ENCODE results near the gene LRMDA.

LRMDA gene

GRCh38 chr10:76125900-76126299 lies 694.5 kb downstream of the LRMDA start:
- H3K9me3 ChIP-seq (ENCODE audit: control insufficient read depth, low read depth, low read length), result no peaks in the 10 kb centered on the region
- H3K27ac ChIP-seq (ENCODE audit: low read length), result no peak overlapping the region
- H3K9ac ChIP-seq (ENCODE audit: low read length), result no peak overlapping the region
- H3K27me3 ChIP-seq (ENCODE audit: control insufficient read depth, insufficient read depth, low read length), result no peaks in the 10 kb centered on the region
- H3K36me3 ChIP-seq (ENCODE audit: control insufficient read depth, low read depth, low read length), result no peaks in the 10 kb centered on the region
- peaks cover 12% of the 10 kb centered on the region for H3K4me1 ChIP-seq (ENCODE audit: control insufficient read depth, low read depth, low read length)
- H3K4me3 ChIP-seq (ENCODE audit: low read length), result no peak overlapping the region

DNA sequence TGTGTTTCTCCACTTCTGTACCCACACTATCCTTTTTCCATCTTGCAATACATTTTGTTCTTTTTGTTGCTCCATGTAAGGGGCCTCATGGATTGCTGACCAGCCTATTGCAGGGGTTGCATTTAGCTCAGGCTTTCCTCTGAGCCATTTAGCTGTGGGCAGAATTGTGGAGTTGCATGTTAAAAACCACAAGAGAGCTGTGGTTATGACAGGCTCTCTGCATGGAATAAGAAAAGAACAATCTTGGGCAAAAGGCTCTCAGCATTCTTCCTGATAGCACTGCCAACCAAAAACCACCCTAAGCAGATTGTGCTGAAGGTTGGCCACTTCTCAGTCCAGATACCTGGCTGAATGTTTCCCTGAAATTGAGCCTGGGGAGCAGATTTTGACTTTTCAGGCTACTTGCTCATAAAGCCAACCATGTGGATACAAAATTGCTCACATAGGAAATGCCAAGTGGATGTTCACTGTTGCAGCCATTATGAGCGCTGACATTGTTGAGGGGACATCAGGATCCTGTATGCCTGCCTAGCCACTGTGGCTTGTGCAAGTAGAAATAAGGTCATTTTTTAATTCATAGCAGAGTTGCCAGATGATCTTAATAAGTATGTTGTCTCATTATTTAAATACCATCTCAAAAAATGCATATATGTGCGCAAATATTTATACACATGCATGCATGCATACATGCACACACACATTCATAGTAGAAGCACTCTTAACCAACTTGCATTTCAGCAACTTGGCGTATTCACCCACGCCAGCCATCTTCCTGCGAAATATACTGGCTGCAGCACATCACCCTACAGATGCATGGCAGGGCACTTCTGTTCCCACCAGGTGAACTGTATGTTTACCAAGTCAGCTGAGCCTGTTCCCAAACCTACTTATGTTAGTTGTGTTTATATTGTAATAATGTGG lies 695.4 kb downstream of the LRMDA start:
- Histone ChIP-seq H3K4me1 (ENCODE audit: control insufficient read depth, low read depth, low read length) (peaks cover 12% of the 10 kb centered on the region), H3K9ac (ENCODE audit: low read length) (no peak overlapping the region), H3K9me3 (ENCODE audit: control insufficient read depth, low read depth, low read length) (no peaks in the 10 kb centered on the region), H3K27ac (ENCODE audit: low read length) (no peak overlapping the region), H3K4me3 (ENCODE audit: low read length) (no peak overlapping the region), H3K27me3 (ENCODE audit: control insufficient read depth, insufficient read depth, low read length) (no peaks in the 10 kb centered on the region), H3K36me3 (ENCODE audit: control insufficient read depth, low read depth, low read length) (no peaks in the 10 kb centered on the region)

GRCh38 chr10:76127984-76128589 lies 696.7 kb downstream of the LRMDA start:
- H3K9ac ChIP-seq (ENCODE audit: low read length), result no peak overlapping the region
- no peaks in the 10 kb centered on the region for H3K9me3 ChIP-seq (ENCODE audit: control insufficient read depth, low read depth, low read length)
- no peaks in the 10 kb centered on the region for H3K27me3 ChIP-seq (ENCODE audit: control insufficient read depth, insufficient read depth, low read length)
- H3K4me1 ChIP-seq (ENCODE audit: control insufficient read depth, low read depth, low read length), result peaks cover 12% of the 10 kb centered on the region
- H3K4me3 ChIP-seq (ENCODE audit: low read length), result no peak overlapping the region
- H3K36me3 ChIP-seq (ENCODE audit: control insufficient read depth, low read depth, low read length), result no peaks in the 10 kb centered on the region
- H3K27ac ChIP-seq (ENCODE audit: low read length), result no peak overlapping the region

DNA sequence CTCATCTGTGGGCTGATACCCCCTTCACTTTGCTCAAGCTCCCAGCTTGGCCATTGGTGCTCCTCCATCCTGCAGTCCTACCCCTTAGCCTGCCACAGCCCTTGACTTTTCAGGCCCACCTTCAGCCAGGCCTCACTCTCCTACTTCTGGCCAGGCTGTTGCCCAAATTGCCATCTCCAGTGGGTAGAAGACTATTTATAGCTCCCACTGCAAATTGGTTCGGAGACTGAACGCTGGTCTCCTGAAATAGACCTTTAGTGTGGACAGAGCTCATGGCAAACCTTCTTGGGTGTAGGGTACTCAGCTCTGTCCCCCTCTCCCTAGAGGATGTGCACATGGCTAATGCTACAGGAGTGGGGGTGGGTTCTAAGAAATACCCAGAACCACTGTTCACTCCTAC lies 697.8 kb downstream of the LRMDA start:
- Histone ChIP-seq H3K36me3 (ENCODE audit: control insufficient read depth, low read depth, low read length) (no peaks in the 10 kb centered on the region), H3K4me3 (ENCODE audit: low read length) (no peak overlapping the region), H3K27me3 (ENCODE audit: control insufficient read depth, insufficient read depth, low read length) (no peaks in the 10 kb centered on the region)

DNA sequence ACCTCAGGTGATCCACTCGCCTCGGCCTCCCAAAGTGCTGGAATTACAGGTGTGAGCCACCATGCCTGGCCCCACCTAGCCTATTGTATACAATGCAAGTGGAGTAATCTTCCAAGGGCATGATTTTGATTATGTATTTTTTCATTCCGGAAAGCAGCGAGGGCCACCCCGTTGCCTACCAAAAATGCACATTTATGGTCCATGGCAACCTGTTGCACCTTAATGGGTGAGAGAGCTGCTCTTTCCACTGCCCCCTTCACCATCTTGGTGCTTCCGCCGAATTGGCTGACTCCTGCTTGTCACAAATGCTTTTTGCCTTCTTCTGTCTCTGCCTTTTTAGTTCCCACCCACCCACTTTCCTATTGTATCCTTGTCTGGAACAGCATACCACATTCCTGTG lies 699.5 kb downstream of the LRMDA start:
- no peaks in the 10 kb centered on the region for H3K27me3 ChIP-seq (ENCODE audit: control insufficient read depth, insufficient read depth, low read length)
- H3K36me3 ChIP-seq (ENCODE audit: control insufficient read depth, low read depth, low read length), result no peaks in the 10 kb centered on the region
- no peak overlapping the region for H3K27ac ChIP-seq (ENCODE audit: low read length)
- H3K4me3 ChIP-seq (ENCODE audit: low read length), result no peak overlapping the region
- H3K9me3 ChIP-seq (ENCODE audit: control insufficient read depth, low read depth, low read length), result no peaks in the 10 kb centered on the region
- H3K9ac ChIP-seq (ENCODE audit: low read length), result no peak overlapping the region
- H3K4me1 ChIP-seq (ENCODE audit: control insufficient read depth, low read depth, low read length), result peaks cover 8% of the 10 kb centered on the region

More for the DNA sequence above, 697.8 kb downstream of the LRMDA start:
- Histone ChIP-seq H3K4me1 (ENCODE audit: control insufficient read depth, low read depth, low read length) (peaks cover 12% of the 10 kb centered on the region), H3K27ac (ENCODE audit: low read length) (no peak overlapping the region), H3K9me3 (ENCODE audit: control insufficient read depth, low read depth, low read length) (no peaks in the 10 kb centered on the region), H3K9ac (ENCODE audit: low read length) (no peak overlapping the region)

- no peak overlapping the region for H3K9ac ChIP-seq (ENCODE audit: low read length)
- H3K9me3 ChIP-seq (ENCODE audit: control insufficient read depth, low read depth, low read length), result no peaks in the 10 kb centered on the region
- no peaks in the 10 kb centered on the region for H3K27me3 ChIP-seq (ENCODE audit: control insufficient read depth, insufficient read depth, low read length)
- no peak overlapping the region for H3K27ac ChIP-seq (ENCODE audit: low read length)
- H3K4me1 ChIP-seq (ENCODE audit: control insufficient read depth, low read depth, low read length), result no peaks in the 10 kb centered on the region
- no peak overlapping the region for H3K4me3 ChIP-seq (ENCODE audit: low read length)
- no peaks in the 10 kb centered on the region for H3K36me3 ChIP-seq (ENCODE audit: control insufficient read depth, low read depth, low read length)
These were observed 702.3 kb downstream of the LRMDA start for GRCh38 chr10:76133597-76134255.

DNA sequence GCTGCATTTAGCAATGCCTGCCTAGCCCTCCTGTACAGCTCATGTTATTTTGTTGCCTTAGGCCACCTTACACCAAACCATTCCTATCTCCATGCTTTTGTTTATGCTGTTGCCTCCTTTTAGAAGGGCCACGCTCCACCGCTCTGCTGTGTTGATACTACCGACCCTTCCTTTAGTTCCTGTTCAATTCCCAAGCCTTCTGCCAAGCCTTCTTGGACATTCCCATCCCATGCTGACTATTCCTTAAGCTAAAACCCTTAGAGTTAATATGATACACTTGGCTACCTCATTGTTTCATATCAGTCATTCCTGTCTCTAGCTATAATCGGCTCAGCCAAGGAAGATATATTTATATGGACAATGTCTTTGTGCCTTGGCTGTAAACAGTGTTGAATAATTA lies 705.5 kb downstream of the LRMDA start:
- Histone ChIP-seq H3K36me3 (ENCODE audit: control insufficient read depth, low read depth, low read length) (no peaks in the 10 kb centered on the region), H3K27ac (ENCODE audit: low read length) (no peak overlapping the region), H3K9me3 (ENCODE audit: control insufficient read depth, low read depth, low read length) (no peaks in the 10 kb centered on the region), H3K4me3 (ENCODE audit: low read length) (no peak overlapping the region), H3K9ac (ENCODE audit: low read length) (no peak overlapping the region), H3K27me3 (ENCODE audit: control insufficient read depth, insufficient read depth, low read length) (no peaks in the 10 kb centered on the region), H3K4me1 (ENCODE audit: control insufficient read depth, low read depth, low read length) (no peaks in the 10 kb centered on the region)

- Histone ChIP-seq H3K4me3 (ENCODE audit: low read length) (no peak overlapping the region), H3K27ac (ENCODE audit: low read length) (no peak overlapping the region), H3K27me3 (ENCODE audit: control insufficient read depth, insufficient read depth, low read length) (no peaks in the 10 kb centered on the region), H3K9me3 (ENCODE audit: control insufficient read depth, low read depth, low read length) (no peaks in the 10 kb centered on the region), H3K4me1 (ENCODE audit: control insufficient read depth, low read depth, low read length) (no peaks in the 10 kb centered on the region), H3K9ac (ENCODE audit: low read length) (no peak overlapping the region), H3K36me3 (ENCODE audit: control insufficient read depth, low read depth, low read length) (no peaks in the 10 kb centered on the region)
These were observed 706.9 kb downstream of the LRMDA start for GRCh38 chr10:76138286-76138685.

GRCh38 chr10:76138906-76139305 lies 707.5 kb downstream of the LRMDA start:
- Histone ChIP-seq H3K27me3 (ENCODE audit: control insufficient read depth, insufficient read depth, low read length) (no peaks in the 10 kb centered on the region), H3K9ac (ENCODE audit: low read length) (no peak overlapping the region), H3K27ac (ENCODE audit: low read length) (no peak overlapping the region), H3K36me3 (ENCODE audit: control insufficient read depth, low read depth, low read length) (no peaks in the 10 kb centered on the region), H3K4me1 (ENCODE audit: control insufficient read depth, low read depth, low read length) (no peaks in the 10 kb centered on the region), H3K4me3 (ENCODE audit: low read length) (no peak overlapping the region), H3K9me3 (ENCODE audit: control insufficient read depth, low read depth, low read length) (no peaks in the 10 kb centered on the region)

DNA sequence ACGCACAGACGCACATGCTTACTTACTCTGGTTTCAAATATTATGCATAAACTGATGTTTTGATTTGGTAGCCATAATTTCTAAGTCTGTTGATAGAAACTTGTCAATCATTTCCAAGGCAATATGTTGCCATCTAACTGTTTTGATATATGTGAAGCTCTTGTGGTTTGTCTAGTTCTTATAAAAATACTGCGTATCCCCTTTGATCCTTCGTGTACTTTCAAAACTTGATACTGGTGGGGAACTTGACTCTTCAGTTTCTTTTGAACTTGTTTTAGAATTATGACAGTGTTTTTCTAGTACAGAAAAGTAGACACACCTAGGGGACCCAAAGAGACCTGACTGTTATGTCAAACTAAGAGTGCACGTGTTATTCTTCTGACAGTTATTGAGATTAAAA lies 708.0 kb downstream of the LRMDA start:
- no peaks in the 10 kb centered on the region for H3K36me3 ChIP-seq (ENCODE audit: control insufficient read depth, low read depth, low read length)
- H3K9ac ChIP-seq (ENCODE audit: low read length), result no peak overlapping the region
- H3K4me3 ChIP-seq (ENCODE audit: low read length), result no peak overlapping the region
- no peak overlapping the region for H3K27ac ChIP-seq (ENCODE audit: low read length)
- H3K4me1 ChIP-seq (ENCODE audit: control insufficient read depth, low read depth, low read length), result no peaks in the 10 kb centered on the region
- H3K9me3 ChIP-seq (ENCODE audit: control insufficient read depth, low read depth, low read length), result no peaks in the 10 kb centered on the region
- H3K27me3 ChIP-seq (ENCODE audit: control insufficient read depth, insufficient read depth, low read length), result no peaks in the 10 kb centered on the region

- Histone ChIP-seq H3K27me3 (ENCODE audit: control insufficient read depth, insufficient read depth, low read length) (no peaks in the 10 kb centered on the region), H3K4me3 (ENCODE audit: low read length) (no peak overlapping the region), H3K27ac (ENCODE audit: low read length) (no peak overlapping the region), H3K9me3 (ENCODE audit: control insufficient read depth, low read depth, low read length) (no peaks in the 10 kb centered on the region), H3K36me3 (ENCODE audit: control insufficient read depth, low read depth, low read length) (no peaks in the 10 kb centered on the region), H3K9ac (ENCODE audit: low read length) (no peak overlapping the region), H3K4me1 (ENCODE audit: control insufficient read depth, low read depth, low read length) (no peaks in the 10 kb centered on the region)
These were observed 710.0 kb downstream of the LRMDA start for GRCh38 chr10:76141376-76141775.
